ENCODE data around the gene AOC2.

- TF ChIP-seq CTCF (IDR thresholded peaks at IDR 0.05) (no peak), ZFX (IDR thresholded peaks at IDR 0.05; ENCODE audit: borderline replicate concordance) (no peak)
Observed at GRCh38 chr17:42833767-42834422, 10.5 kb upstream of the AOC2 start.
